NB4 (cell line): ENCODE results near the gene TENT4B.

ENCODE experiments used
- CTCF ChIP-seq: IDR thresholded peaks from one replicate; pipeline ENCODE4 v1.5.1; 2012; ENCODE audit warnings: low read depth, low read length
- POLR2A ChIP-seq: IDR thresholded peaks from 2 replicates; pipeline ENCODE4 v1.6.1; 2011; ENCODE audit warnings: mild to moderate bottlenecking; ENCODE audit not compliant: insufficient read length; ENCODE audit errors: extremely low read depth

GRCh38 chr16:50228364-50228868 lies 75.3 kb downstream of the TENT4B start:
- TF ChIP-seq CTCF (no peak), POLR2A (no peak)
